Stimulated activated naive CD8-positive, alpha-beta T cell treated with anti-CD3 and anti-CD28 coated beads, Interleukin-15, Interleukin-2, amounts not matched to agents 100 U/mL and 50 U/mL, for 24 hours (primary cell): ENCODE data around the gene CARMIL1.

Experiments used
- ATAC-seq: fragments of 150-1000 bp; cut with Tn5 transposase; one replicate; pipeline ENCODE4 v1.10.0; 2021
- DNase-seq: peaks from one replicate; pipeline ENCODE4 v3.0.0; 2021

Gene CARMIL1

GRCh38 chr6:25512560-25512959 is 233.4 kb downstream of the CARMIL1 start:
- no peak for DNase-seq
- ATAC-seq = no peak

GRCh38 chr6:25519856-25520255 is 240.7 kb downstream of the CARMIL1 start:
- ATAC-seq (no peak), DNase-seq (no peak)

GRCh38 chr6:25524542-25524941 is 245.4 kb downstream of the CARMIL1 start:
- DNase-seq (no peak), ATAC-seq (no peak)

GRCh38 chr6:25525078-25525477 is 245.9 kb downstream of the CARMIL1 start:
- ATAC-seq = no peak
- no peak for DNase-seq

- ATAC-seq = no peak
- no peak for DNase-seq
Measured at GRCh38 chr6:25534942-25535631, 255.9 kb downstream of the CARMIL1 start.

GRCh38 chr6:25535632-25536225 is 256.6 kb downstream of the CARMIL1 start:
- ATAC-seq (no peak), DNase-seq (no peak)

- DNase-seq = no peak
- no peak for ATAC-seq
Measured at GRCh38 chr6:25536781-25537180, 257.6 kb downstream of the CARMIL1 start.

GRCh38 chr6:25537349-25538018 is 258.3 kb downstream of the CARMIL1 start:
- DNase-seq (no peak), ATAC-seq (no peak)

GRCh38 chr6:25541228-25541627 is 262.1 kb downstream of the CARMIL1 start:
- DNase-seq (no peak), ATAC-seq (no peak)

- ATAC-seq (no peak), DNase-seq (no peak)
Measured at GRCh38 chr6:25542984-25543910, 264.1 kb downstream of the CARMIL1 start.

- no peak for ATAC-seq
- DNase-seq = no peak
Measured at GRCh38 chr6:25544833-25545232, 265.7 kb downstream of the CARMIL1 start.

GRCh38 chr6:25547797-25548196 is 268.6 kb downstream of the CARMIL1 start:
- ATAC-seq (no peak), DNase-seq (no peak)

GRCh38 chr6:25548451-25548850 is 269.3 kb downstream of the CARMIL1 start:
- DNase-seq = no peak
- no peak for ATAC-seq

GRCh38 chr6:25550631-25551030 is 271.5 kb downstream of the CARMIL1 start:
- no peak for ATAC-seq
- DNase-seq = no peak

GRCh38 chr6:25553502-25553901 is 274.3 kb downstream of the CARMIL1 start:
- ATAC-seq = no peak
- no peak for DNase-seq

- DNase-seq = no peak
- no peak for ATAC-seq
Measured at GRCh38 chr6:25555188-25555587, 276.0 kb downstream of the CARMIL1 start.

- ATAC-seq = no peak
Measured at GRCh38 chr6:25556516-25556915, 277.3 kb downstream of the CARMIL1 start.

GRCh38 chr6:25558155-25558817 is 279.1 kb downstream of the CARMIL1 start:
- DNase-seq = no peak
- ATAC-seq = no peak

More at GRCh38 chr6:25556516-25556915, 277.3 kb downstream of the CARMIL1 start:
- DNase-seq = peak; percentile 86

- no peak for ATAC-seq
- no peak for DNase-seq
Measured at GRCh38 chr6:25560865-25561264, 281.7 kb downstream of the CARMIL1 start.

- ATAC-seq = no peak
- no peak for DNase-seq
Measured at GRCh38 chr6:25564943-25565342, 285.8 kb downstream of the CARMIL1 start.

- no peak for ATAC-seq
Measured at GRCh38 chr6:25570578-25570977, 291.4 kb downstream of the CARMIL1 start.

GRCh38 chr6:25576919-25577318 is 297.7 kb downstream of the CARMIL1 start:
- no peak for ATAC-seq
- no peak for DNase-seq

More at GRCh38 chr6:25570578-25570977, 291.4 kb downstream of the CARMIL1 start:
- DNase-seq = no peak
